ENCODE data around the gene IST1.

Gene IST1

GRCh38 chr16:71894921-71895678, at the start of gene IST1:
Gene IST1 (plus strand): TSS chr16:71895531. CDS start chr16:71915641, 20,110 bp downstream.
- no peaks in the 10 kb centered on the region for H3K27me3 Mint-ChIP-seq
- peaks cover 31% of the 10 kb centered on the region for H3K4me1 Mint-ChIP-seq
- H3K4me3 Mint-ChIP-seq = peak within 1 kb of the TSS; percentile 97
- peaks cover 2% of the 10 kb centered on the region for H3K36me3 Mint-ChIP-seq
- no peaks in the 10 kb centered on the region for H3K9me3 Mint-ChIP-seq
- peak within 1 kb of the TSS; percentile 99 for H3K27ac Mint-ChIP-seq

- Mint-ChIP-seq H3K27ac (peak within 1 kb of the TSS; percentile 95), H3K27me3 (no peaks in the 10 kb centered on the region), H3K9me3 (no peaks in the 10 kb centered on the region), H3K4me3 (peak within 1 kb of the TSS; percentile 94), H3K36me3 (peaks cover 15% of the 10 kb centered on the region), H3K4me1 (peaks cover 47% of the 10 kb centered on the region)
These were observed 49.5 kb upstream of the IST1 start, which contains the start of gene ATXN1L for GRCh38 chr16:71845639-71846430. Gene ATXN1L (plus strand): TSS chr16:71845976. CDS start chr16:71849741, 3,765 bp downstream.

DNA sequence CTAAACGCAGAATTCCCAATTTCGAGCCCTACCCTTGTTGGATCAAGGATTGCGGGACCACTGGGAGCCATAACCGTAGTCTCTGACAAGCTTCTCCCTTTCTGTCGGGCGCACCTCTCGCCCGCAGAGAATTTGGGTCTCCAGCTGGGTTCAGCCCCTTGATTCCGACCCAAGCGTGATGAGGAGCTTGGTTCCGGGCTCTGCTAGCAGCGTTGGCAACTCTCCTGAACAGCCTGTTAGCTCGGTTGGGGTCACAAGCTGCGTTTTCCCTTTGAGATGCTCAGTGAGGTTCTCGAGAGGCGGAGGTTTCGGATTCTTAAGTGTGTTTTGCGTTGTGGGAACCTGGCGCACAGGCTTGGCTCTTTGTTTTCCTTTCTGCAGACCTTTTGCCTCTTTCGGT, 48.9 kb upstream of the IST1 start:
- Mint-ChIP-seq H3K4me1 (peaks cover 50% of the 10 kb centered on the region), H3K4me3 (peak overlapping the region; percentile 94), H3K9me3 (no peaks in the 10 kb centered on the region), H3K36me3 (peaks cover 15% of the 10 kb centered on the region), H3K27ac (peak overlapping the region; percentile 88), H3K27me3 (no peaks in the 10 kb centered on the region)

- H3K27me3 Mint-ChIP-seq = no peaks in the 10 kb centered on the region
- H3K4me1 Mint-ChIP-seq = peaks cover 53% of the 10 kb centered on the region
- H3K4me3 Mint-ChIP-seq = peak overlapping the region; percentile 94
- no peaks in the 10 kb centered on the region for H3K9me3 Mint-ChIP-seq
- H3K36me3 Mint-ChIP-seq = peaks cover 15% of the 10 kb centered on the region
- H3K27ac Mint-ChIP-seq = peak overlapping the region; percentile 88
These were observed 48.2 kb upstream of the IST1 start for GRCh38 chr16:71847096-71847495.

DNA sequence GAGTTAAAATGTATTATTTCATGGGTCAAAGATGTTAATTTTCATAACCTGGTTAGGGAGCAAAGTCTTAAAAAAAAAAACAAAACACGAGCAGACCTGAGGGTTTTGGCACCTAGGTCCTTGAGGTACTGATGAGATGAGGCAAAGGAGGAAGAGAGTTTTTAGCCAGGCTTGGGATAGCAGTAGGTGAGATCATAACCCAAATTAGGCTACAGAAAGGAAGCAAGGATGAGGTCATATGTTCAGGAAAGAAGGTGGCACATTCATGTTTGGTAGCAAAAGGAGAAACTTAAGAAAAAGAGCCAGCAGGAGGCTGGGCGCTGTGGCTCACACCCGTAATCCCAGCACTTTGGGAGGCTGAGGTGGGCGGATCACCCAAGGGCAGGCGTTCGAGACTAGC, 46.7 kb upstream of the IST1 start:
- peaks cover 63% of the 10 kb centered on the region for H3K4me1 Mint-ChIP-seq
- H3K27me3 Mint-ChIP-seq = no peaks in the 10 kb centered on the region
- peaks cover 15% of the 10 kb centered on the region for H3K36me3 Mint-ChIP-seq
- H3K9me3 Mint-ChIP-seq = no peaks in the 10 kb centered on the region
- no peak overlapping the region for H3K27ac Mint-ChIP-seq
- H3K4me3 Mint-ChIP-seq = no peak overlapping the region

GRCh38 chr16:71851746-71852145, 43.6 kb upstream of the IST1 start:
- H3K36me3 Mint-ChIP-seq = peaks cover 15% of the 10 kb centered on the region
- H3K27ac Mint-ChIP-seq = peak overlapping the region; percentile 23
- no peaks in the 10 kb centered on the region for H3K9me3 Mint-ChIP-seq
- peaks cover 83% of the 10 kb centered on the region for H3K4me1 Mint-ChIP-seq
- no peak overlapping the region for H3K4me3 Mint-ChIP-seq
- no peaks in the 10 kb centered on the region for H3K27me3 Mint-ChIP-seq

DNA sequence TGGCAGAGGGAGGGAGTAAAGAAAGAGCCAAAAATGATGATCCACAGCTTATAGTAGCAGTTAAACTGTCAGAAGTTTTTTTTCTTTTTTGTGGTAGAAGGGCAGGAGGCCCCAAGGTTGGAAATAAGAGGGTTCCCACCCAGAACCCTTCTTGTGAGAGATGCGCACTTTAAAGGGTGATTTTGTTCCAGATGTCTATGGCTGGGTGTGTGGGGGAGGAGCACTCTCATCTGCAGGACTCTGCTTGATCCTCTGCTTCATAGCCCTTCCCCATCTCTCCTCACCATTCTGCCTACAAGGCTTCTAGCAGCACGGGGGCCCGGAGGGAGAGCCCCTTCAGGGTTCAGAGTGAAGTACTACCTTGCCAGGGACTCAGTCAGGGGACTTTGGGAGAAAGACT, 43.2 kb upstream of the IST1 start:
- peaks cover 15% of the 10 kb centered on the region for H3K36me3 Mint-ChIP-seq
- H3K9me3 Mint-ChIP-seq = no peaks in the 10 kb centered on the region
- no peak overlapping the region for H3K4me3 Mint-ChIP-seq
- peak overlapping the region; percentile 23 for H3K27ac Mint-ChIP-seq
- peaks cover 83% of the 10 kb centered on the region for H3K4me1 Mint-ChIP-seq
- H3K27me3 Mint-ChIP-seq = no peaks in the 10 kb centered on the region

DNA sequence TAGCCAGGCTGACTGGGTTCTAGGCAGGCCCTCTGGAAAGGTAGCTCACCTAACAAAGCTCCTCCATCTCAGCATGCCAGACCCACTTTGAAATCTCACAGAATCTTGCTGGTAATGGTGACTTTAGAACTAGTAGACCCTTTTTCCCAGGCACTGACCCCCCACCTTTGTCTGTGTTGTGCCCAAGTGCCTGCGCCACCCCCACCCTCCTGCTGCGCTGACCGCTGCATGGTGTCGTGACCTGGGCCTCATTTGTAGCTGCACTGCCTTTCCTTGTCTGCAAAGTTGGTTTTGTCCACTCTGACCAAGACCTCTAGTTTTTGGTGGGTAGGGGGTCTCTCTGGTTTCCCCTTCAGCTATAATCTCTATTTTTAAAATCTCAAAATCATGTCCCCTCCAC, 42.8 kb upstream of the IST1 start:
- Mint-ChIP-seq H3K27ac (no peak overlapping the region), H3K36me3 (peaks cover 15% of the 10 kb centered on the region), H3K4me3 (no peak overlapping the region), H3K9me3 (no peaks in the 10 kb centered on the region), H3K27me3 (no peaks in the 10 kb centered on the region), H3K4me1 (peaks cover 83% of the 10 kb centered on the region)

GRCh38 chr16:71853413-71853812, 41.9 kb upstream of the IST1 start:
- Mint-ChIP-seq H3K4me3 (no peak overlapping the region), H3K27me3 (no peaks in the 10 kb centered on the region), H3K36me3 (peaks cover 10% of the 10 kb centered on the region), H3K27ac (peak overlapping the region; percentile 30), H3K9me3 (no peaks in the 10 kb centered on the region), H3K4me1 (peaks cover 75% of the 10 kb centered on the region)

- Mint-ChIP-seq H3K27ac (no peak overlapping the region), H3K4me1 (peaks cover 76% of the 10 kb centered on the region), H3K4me3 (no peak overlapping the region), H3K27me3 (no peaks in the 10 kb centered on the region), H3K36me3 (peaks cover 8% of the 10 kb centered on the region), H3K9me3 (no peaks in the 10 kb centered on the region)
These were observed 40.9 kb upstream of the IST1 start for GRCh38 chr16:71854369-71854948.

DNA sequence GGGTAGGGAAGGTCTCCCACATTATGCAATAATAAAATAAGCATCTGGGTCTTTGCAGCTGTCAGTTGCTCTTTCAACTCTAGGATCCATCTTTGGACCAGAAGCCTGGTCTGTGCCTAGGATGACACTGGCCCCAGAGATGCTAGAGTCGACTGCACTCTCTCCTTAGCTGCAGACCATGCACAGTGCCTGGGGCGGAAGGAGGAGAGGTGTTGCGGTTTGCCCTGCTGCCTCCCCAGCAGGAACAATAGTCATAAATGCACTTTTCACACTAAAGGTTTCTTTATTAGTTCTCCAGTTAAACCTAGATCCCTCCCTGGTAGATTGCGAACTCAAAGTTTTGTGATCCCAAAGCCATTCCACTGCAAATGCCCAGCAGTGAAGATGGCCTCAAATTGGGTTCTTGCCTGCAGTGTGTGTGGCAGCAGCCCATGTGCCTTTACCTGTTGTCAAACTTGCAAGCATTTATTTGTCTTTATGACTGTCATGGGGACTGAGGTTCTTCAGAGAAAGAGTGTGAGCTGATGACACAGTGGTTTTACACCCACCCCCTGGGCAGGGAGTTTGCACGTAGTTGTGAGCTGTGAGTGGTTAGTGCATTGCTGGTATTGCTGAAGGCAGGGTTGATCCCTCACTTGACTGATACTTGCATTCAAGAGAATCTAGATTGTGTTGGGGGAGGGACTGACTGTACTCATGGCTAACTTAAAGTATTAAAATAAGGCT, 39.2 kb upstream of the IST1 start:
- Mint-ChIP-seq H3K36me3 (peaks cover 3% of the 10 kb centered on the region), H3K27ac (no peak overlapping the region), H3K4me1 (peaks cover 71% of the 10 kb centered on the region), H3K4me3 (no peak overlapping the region), H3K9me3 (no peaks in the 10 kb centered on the region), H3K27me3 (no peaks in the 10 kb centered on the region)

DNA sequence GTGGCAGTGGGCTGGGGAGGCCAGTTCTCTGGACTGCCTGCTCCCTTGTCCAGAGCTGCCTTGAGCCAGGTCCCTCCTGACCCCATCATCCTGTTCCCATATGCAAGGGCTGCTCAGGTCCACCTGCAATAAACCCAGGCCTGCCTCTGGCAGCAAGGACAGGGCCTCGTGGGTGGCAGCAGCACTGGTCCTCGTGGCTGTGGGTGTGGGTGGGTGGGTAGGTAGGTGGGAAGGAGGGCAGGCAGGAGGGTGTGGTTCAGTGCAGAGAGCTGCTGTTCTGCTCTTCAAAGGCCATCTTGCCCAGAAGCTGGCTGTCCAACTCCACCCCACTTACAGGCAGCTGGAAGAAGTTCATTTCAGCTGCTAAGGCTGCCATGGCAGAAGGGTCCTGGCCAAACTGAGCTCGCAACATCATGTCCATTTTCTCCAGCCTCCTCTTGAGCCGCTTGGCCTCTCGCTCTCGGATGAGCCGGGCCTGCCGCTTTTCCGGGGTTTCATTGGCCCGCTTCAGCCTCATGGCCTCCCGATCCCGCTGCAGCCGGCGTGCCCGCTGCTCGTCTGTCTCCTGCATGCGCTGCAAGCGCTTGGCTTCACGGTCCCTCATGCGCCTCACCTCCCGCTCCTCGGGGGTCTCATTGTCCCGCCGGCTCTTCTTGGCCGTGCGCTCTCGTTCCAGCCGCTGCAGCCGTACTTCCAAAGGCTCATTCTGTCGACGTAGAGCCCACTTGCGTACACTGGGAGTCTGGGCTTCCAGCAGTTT, 35.4 kb upstream of the IST1 start:
- peaks cover 4% of the 10 kb centered on the region for H3K36me3 Mint-ChIP-seq

GRCh38 chr16:71863995-71864394, 31.3 kb upstream of the IST1 start:
- peaks cover 6% of the 10 kb centered on the region for H3K36me3 Mint-ChIP-seq
- no peaks in the 10 kb centered on the region for H3K9me3 Mint-ChIP-seq
- H3K4me1 Mint-ChIP-seq = peaks cover 15% of the 10 kb centered on the region
- no peak overlapping the region for H3K4me3 Mint-ChIP-seq
- H3K27me3 Mint-ChIP-seq = no peaks in the 10 kb centered on the region
- H3K27ac Mint-ChIP-seq = no peak overlapping the region

More for the DNA sequence above, 35.4 kb upstream of the IST1 start:
- Mint-ChIP-seq H3K4me1 (peaks cover 33% of the 10 kb centered on the region), H3K9me3 (no peaks in the 10 kb centered on the region), H3K27me3 (no peaks in the 10 kb centered on the region), H3K4me3 (no peak overlapping the region), H3K27ac (peak overlapping the region; percentile 41)

GRCh38 chr16:71865173-71865863, 30.0 kb upstream of the IST1 start:
- Mint-ChIP-seq H3K9me3 (no peaks in the 10 kb centered on the region), H3K4me3 (no peak overlapping the region), H3K36me3 (peaks cover 9% of the 10 kb centered on the region), H3K27me3 (no peaks in the 10 kb centered on the region), H3K4me1 (peaks cover 15% of the 10 kb centered on the region), H3K27ac (peak overlapping the region; percentile 33)
